Measurements from ENCODE around the gene MFGE8.

DNA sequence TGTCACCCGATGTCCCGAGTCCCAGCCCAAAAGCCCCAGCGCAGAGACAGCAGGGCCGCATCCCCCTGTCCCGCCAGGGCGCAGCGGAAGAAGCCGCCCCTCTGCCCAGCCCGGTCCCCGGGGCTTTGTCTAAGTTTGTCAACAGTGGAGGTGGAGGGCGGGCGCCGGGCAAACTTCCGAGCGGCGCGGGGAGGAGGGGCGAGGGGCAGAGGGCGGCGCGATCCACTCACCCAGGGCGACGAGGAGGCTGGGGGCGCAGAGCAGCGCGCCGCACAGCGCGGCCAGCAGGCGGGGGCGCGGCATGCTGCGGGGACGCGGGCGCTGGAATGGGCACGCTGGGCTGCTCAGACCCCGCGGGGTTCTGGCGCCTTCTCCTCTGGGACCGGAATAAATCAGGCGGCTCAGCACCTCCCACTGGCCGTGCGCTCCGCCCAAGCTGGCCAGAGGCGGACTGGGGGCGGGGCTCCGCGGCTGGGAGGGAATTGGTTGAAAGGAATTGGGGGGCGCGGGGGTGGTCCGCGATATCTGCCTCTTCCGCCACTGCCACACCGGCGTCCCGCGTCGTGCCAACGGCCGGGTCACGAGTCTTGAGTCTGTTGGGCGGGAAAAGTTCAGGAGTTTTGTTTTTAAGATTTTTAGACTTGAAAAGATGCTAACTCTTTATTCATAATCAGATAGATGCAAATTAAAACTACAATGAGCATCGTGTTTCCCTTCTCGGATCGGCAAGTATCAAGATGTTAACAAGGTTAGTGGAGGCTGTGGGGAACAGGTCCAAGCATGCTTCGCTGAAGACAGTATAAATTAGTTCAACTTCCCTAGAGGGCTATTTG, at the start of gene MFGE8:
- TF ChIP-seq, protein P1, sequence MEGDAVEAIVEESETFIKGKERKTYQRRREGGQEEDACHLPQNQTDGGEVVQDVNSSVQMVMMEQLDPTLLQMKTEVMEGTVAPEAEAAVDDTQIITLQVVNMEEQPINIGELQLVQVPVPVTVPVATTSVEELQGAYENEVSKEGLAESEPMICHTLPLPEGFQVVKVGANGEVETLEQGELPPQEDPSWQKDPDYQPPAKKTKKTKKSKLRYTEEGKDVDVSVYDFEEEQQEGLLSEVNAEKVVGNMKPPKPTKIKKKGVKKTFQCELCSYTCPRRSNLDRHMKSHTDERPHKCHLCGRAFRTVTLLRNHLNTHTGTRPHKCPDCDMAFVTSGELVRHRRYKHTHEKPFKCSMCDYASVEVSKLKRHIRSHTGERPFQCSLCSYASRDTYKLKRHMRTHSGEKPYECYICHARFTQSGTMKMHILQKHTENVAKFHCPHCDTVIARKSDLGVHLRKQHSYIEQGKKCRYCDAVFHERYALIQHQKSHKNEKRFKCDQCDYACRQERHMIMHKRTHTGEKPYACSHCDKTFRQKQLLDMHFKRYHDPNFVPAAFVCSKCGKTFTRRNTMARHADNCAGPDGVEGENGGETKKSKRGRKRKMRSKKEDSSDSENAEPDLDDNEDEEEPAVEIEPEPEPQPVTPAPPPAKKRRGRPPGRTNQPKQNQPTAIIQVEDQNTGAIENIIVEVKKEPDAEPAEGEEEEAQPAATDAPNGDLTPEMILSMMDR (IDR thresholded peaks at IDR 0.05 in 8 of 11, conservative IDR thresholded peaks at IDR 0.05 in 3 of 11): peak in 2 of 11 experiments; percentile 13 to 21
- TF ChIP-seq POLR2A (IDR thresholded peaks at IDR 0.05): peak in 1 of 3 donors; percentile 15
- TF ChIP-seq POLR2AphosphoS5 (IDR thresholded peaks at IDR 0.05): peak; percentile 70 to 83 (median 81)
